PC-3 (cell line): ENCODE results near the gene PAF1. TPM values are rescaled to one million over a fixed set of nuclear protein-coding genes. Genes with fewer than 3 reads are reported as not detected.
A peak's percentile ranks its signal among the peaks of the same experiment; 100 is the strongest.

Experiments
- ATAC-seq: fragments of 200-7000 bp; cut with Tn5 transposase; 2 replicates; pipeline ENCODE4 v1.9.1; 2020; ENCODE audit warnings: mild to moderate bottlenecking, moderate library complexity
- BruUV-seq: library from RNA; stranded (reverse); fragments of 400-500 nt; replicated peaks from 2 replicates; lab custom pipeline; 2021; lab: Mats Ljungman, UMichigan
- CTCF ChIA-PET: fragments of 300-600 bp; sonication (Branson Sonifier 250); formaldehyde crosslinking; loops from one replicate; lab custom pipeline; 2022; ENCODE audit warnings: antibody characterized with exemption; lab: Charles Lee
- POLR2A ChIA-PET: fragments of 300-600 bp; sonication (Branson Sonifier 250); formaldehyde crosslinking; loops from one replicate; lab custom pipeline; 2022; ENCODE audit warnings: antibody characterized with exemption; ENCODE audit not compliant: unreplicated experiment; lab: Charles Lee
- DNase-seq: peaks from one replicate; pipeline ENCODE4 v3.0.0-alpha.2; 2015
- H2AFZ ChIP-seq: fragments of 300-600 bp; sonication (generic); 2 replicates; pipeline ENCODE4 v1.6.0; 2016; ENCODE audit warnings: antibody characterized with exemption, low read length
- H3F3A ChIP-seq: fragments of 300-600 bp; sonication (generic); one replicate; pipeline ENCODE4 v1.6.0; 2017; ENCODE audit warnings: antibody characterized with exemption, low read length, control low read depth, mild to moderate bottlenecking; ENCODE audit not compliant: unreplicated experiment
- H3K27ac ChIP-seq: fragments of 300-600 bp; sonication (generic); 2 replicates; pipeline ENCODE4 v1.5.1; 2016; ENCODE audit warnings: mild to moderate bottlenecking, low read length
- H3K27me3 ChIP-seq: fragments of 300-600 bp; sonication (generic); 2 replicates; pipeline ENCODE4 v1.6.1; 2016; ENCODE audit warnings: low read length, mixed read lengths
- H3K36me3 ChIP-seq: fragments of 300-600 bp; sonication (generic); 2 replicates; pipeline ENCODE4 v1.6.1; 2016; ENCODE audit warnings: low read depth, mixed run types, low read length, mixed read lengths
- H3K4me1 ChIP-seq: fragments of 300-600 bp; sonication (generic); 2 replicates; pipeline ENCODE4 v1.5.1; 2016; ENCODE audit warnings: low read length; ENCODE audit not compliant: insufficient read depth
- H3K4me2 ChIP-seq: fragments of 300-600 bp; sonication (generic); 2 replicates; pipeline ENCODE4 v1.6.0; 2016; ENCODE audit warnings: low read length
- H3K4me3 ChIP-seq: fragments of 300-600 bp; sonication (generic); 2 replicates; pipeline ENCODE4 v1.5.1; 2016; ENCODE audit warnings: mild to moderate bottlenecking, low read length, mixed read lengths
- H3K79me2 ChIP-seq: fragments of 300-600 bp; sonication (generic); 2 replicates; pipeline ENCODE4 v1.6.1; 2017; ENCODE audit warnings: low read length, mixed read lengths
- H3K9ac ChIP-seq: fragments of 300-600 bp; sonication (generic); 2 replicates; pipeline ENCODE4 v1.6.0; 2016; ENCODE audit warnings: mild to moderate bottlenecking, low read length
- H3K9me2 ChIP-seq: fragments of 300-600 bp; sonication (generic); replicated peaks from 2 replicates; pipeline ENCODE4 v1.6.1; 2016; ENCODE audit warnings: mixed run types, low read length, mixed read lengths
- H3K9me3 ChIP-seq: fragments of 300-600 bp; sonication (generic); 2 replicates; pipeline ENCODE4 v1.6.1; 2016; ENCODE audit warnings: low read length, mixed read lengths
- H4K20me1 ChIP-seq: fragments of 300-600 bp; sonication (generic); 2 replicates; pipeline ENCODE4 v1.6.1; 2016; ENCODE audit warnings: low read length, mixed read lengths
- CTCF ChIP-seq: fragments of 300-600 bp; sonication (generic); conservative IDR thresholded peaks from 2 replicates; pipeline ENCODE4 v1.5.1; 2017; ENCODE audit warnings: antibody characterized with exemption, low read depth, mild to moderate bottlenecking, low read length
- EZH2 ChIP-seq: fragments of 300-600 bp; sonication (generic); IDR thresholded peaks from one replicate; pipeline ENCODE4 v1.6.1; 2017; ENCODE audit warnings: antibody characterized with exemption, mild to moderate bottlenecking, low read length; ENCODE audit not compliant: unreplicated experiment
- EZH2phosphoT487 ChIP-seq: fragments of 300-600 bp; sonication (generic); IDR thresholded peaks from 2 replicates; pipeline ENCODE4 v1.6.1; 2018; ENCODE audit warnings: mild to moderate bottlenecking, antibody characterized with exemption, low read length, borderline replicate concordance
- intact Hi-C: fragments of 100-400 bp; cut with micrococcal nuclease; formaldehyde crosslinking; loops from 2 replicates; pipeline ENCODE4 v1.9.0; 2023
- total RNA-seq: library from RNA; depleted of rRNA; stranded (reverse); fragments of >200 nt; gene quantifications from 2 replicates; pipeline ENCODE4 v1.2.3, GENCODE V29; 2014

Gene PAF1
- total RNA-seq, 1 experiment from 2014 or later: 50.7 TPM

GRCh38 chr19:39436350-39436716, 45.4 kb upstream of the PAF1 start:
- no peak for TF ChIP-seq CTCF
- TF ChIP-seq EZH2: no peak
- no peak for TF ChIP-seq EZH2phosphoT487
- Histone ChIP-seq H3K4me2 (peak overlapping the region; percentile 99), H3K9me3 (no peaks in the 10 kb centered on the region), H3K27me3 (no peaks in the 10 kb centered on the region), H3K4me3 (peak overlapping the region; percentile 95), H3K4me1 (peaks cover 23% of the 10 kb centered on the region), H2AFZ (0 out of 2 replicates have a peak overlapping the region, but pooled peaks have one; percentile 29), H3K27ac (peak overlapping the region; percentile 67), H3K36me3 (peaks cover 30% of the 10 kb centered on the region), H3K79me2 (peaks cover 32% of the 10 kb centered on the region), H3F3A (peaks cover 27% of the 10 kb centered on the region), H3K9ac (peak overlapping the region; percentile 100), H3K9me2 (no peaks in the 10 kb centered on the region), H4K20me1 (peaks cover 21% of the 10 kb centered on the region)
- ChIA-PET POLR2A (interaction anchor here (0.6 to 1.0 kb wide), 9 partner anchors 9 to 1049 kb away, joined by 3 to 6 read pairs (median 4); partner anchors contain the start of genes DYRK1B and SUPT5H), CTCF (no interaction called here)
- intact Hi-C loops: no loop called here
- BruUV-seq: TSS peak; percentile 98
- ATAC-seq (no peak), DNase-seq (no peak)

- Histone ChIP-seq H3F3A (peaks cover 27% of the 10 kb centered on the region), H3K9me3 (no peaks in the 10 kb centered on the region), H3K36me3 (peaks cover 30% of the 10 kb centered on the region), H3K4me2 (peak within 1 kb of the TSS; percentile 99), H3K9ac (peak within 1 kb of the TSS; percentile 100), H3K4me1 (peaks cover 27% of the 10 kb centered on the region), H4K20me1 (peaks cover 21% of the 10 kb centered on the region), H3K27me3 (no peaks in the 10 kb centered on the region), H3K9me2 (no peaks in the 10 kb centered on the region), H3K79me2 (peaks cover 32% of the 10 kb centered on the region), H3K27ac (peak within 1 kb of the TSS; percentile 100), H3K4me3 (peak within 1 kb of the TSS; percentile 95), H2AFZ (0 out of 2 replicates have a peak within 1 kb of the TSS, but pooled peaks have one; percentile 29)
- DNase-seq (peak; percentile 95), ATAC-seq (peak; percentile 87)
- TF ChIP-seq CTCF (no peak), EZH2 (no peak), EZH2phosphoT487 (no peak)
- POLR2A ChIA-PET: interaction anchor here (0.6 to 1.0 kb wide), 11 partner anchors 10 to 1131 kb away, joined by 3 to 6 read pairs (median 4); partner anchors contain the start of genes DYRK1B and SUPT5H
- intact Hi-C loops: no loop called here
- CTCF ChIA-PET: interaction anchor here (0.6 kb wide), 1 partner anchor 38 kb away, joined by 3 read pairs; no protein-coding TSS in a partner anchor
- no TSS peak for BruUV-seq
These were observed 44.8 kb upstream of the PAF1 start, which contains the start of gene RPS16 for GRCh38 chr19:39435499-39436349. Gene RPS16 (minus strand): TSS chr19:39435949. CDS start chr19:39435895, 54 bp downstream.
